Activated CD4-positive, alpha-beta T cell treated with anti-CD3 and anti-CD28 coated beads, Interleukin-10, Interleukin-2, amounts not matched to agents 100 ng/mL and 50 ng/mL, durations not matched to agents 16 hours and 8 hours (primary cell): ENCODE measurements around the gene SUB1.
A peak's percentile ranks its signal among the peaks of the same experiment; 100 is the strongest.
"Not testable (repeated sequence)": the region's sequence is repeated elsewhere in the genome, so short reads cannot be mapped to it uniquely, and the experiment has no call there.

Experiments used
- DNase-seq: peaks from one replicate; pipeline ENCODE4 v3.0.0-alpha.2; 2020

The SUB1 gene

DNA sequence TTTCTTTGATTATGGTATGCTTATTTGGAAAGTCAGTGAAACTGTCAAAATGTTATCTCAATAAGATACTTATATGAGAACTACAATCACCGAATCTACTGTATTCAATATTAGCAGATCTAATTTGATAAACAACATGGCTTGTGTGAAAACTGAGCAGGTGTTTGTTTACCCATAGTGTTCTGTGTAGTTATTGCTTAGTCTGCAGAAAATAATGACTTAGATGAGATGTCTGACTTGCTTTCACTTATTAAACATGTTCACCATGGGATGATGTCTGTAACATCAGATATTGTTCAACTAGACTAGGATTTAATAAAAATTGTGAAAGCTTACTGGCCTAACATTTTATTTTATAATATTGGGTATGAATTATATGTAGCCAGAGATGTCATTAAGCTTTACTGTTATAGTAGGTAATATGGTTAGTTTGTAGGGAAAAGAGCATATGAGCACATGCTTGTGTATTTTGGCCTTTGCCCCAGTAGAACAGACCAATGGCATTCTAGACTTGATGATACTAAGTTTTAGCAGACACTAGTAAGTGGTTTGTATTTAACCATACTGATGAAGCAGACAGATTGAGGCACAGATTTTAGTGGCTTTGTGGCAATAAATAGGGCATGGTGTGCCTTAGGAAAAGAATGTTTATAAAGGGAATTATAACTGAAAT, 16.4 kb downstream of the SUB1 start:
- DNase-seq, result no peak

DNA sequence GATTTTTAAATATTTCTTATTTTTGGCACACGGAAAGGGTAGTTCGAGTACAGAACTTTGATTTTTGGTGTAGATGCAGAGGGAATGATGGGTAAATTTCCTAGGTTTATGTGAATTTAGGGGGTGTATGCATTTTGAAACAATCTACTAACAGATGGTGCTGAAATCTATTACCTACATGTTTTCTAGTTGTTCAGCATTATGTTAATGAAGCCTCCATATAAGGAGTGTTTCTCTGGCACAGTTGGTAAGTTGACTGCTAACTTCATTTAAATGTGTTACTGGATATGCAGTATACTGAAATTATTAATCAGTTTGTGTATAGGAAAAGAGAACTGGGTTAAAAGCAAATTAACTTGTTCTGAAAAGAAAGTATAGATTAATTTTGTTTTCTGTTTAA, 17.5 kb downstream of the SUB1 start:
- DNase-seq, result no peak

DNA sequence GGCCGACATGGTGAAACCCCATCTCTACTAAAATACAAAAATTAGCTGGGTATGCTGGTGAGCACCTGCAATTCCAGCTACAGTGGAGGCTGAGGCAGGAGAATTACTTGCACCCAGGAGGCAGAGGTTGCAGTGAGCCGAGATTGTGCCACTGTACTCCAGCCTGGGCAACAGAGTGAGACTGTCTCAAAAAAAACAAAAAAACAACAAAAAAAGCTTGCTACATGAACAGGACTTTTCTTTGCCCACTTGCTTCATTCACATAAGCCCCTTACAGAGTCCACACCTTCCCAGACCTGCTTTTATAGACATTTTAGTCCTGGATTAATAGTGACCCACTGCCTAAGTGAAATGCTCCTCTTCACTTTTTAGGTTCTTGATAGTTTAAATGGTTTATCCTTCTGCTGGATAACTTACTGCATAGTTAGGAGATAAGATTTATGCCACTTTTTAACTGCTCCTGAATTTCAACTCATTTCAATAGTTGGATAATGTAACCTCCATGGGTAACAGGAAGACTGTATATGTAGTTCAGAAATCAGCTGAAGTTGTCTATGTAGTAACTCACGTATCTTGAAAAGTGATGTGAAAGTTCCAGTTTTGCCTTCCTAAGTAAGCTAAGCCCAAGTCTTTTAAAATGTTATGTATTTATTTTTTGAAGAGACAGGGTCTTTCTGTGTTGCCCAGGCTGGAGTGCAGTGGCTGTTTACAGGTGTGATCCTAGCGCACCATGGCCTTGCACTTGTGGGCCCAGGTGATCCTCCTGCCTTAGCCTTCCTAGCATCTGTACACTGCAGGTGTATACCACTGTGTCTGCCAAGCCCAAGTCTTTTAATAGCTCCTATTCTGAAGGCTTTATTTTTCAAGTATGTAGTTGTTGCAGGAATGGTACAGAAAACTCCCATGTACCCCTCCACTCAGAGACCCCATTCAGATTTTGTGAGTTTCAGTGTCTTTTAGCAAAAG, 19.7 kb downstream of the SUB1 start:
- no peak for DNase-seq

DNA sequence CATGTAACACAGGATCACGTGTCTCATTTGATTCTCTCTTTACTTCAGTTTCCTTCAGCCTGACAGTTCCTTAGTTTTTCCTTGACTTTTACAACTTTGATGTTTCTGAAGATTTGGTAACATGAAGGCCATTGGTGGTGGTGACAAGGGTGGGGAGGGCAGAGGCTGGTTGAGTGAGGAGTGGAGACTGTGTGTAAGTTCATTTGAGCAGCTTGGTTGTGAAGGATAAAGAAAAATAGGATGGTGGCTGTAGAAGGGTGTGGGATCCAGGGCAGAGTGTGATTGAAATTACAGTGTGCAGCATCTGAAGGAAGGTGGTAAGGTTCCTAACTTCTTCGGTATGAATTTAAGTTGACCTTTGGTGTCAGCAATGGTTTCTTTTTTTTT, 20.4 kb downstream of the SUB1 start:
- DNase-seq, result no peak

DNA sequence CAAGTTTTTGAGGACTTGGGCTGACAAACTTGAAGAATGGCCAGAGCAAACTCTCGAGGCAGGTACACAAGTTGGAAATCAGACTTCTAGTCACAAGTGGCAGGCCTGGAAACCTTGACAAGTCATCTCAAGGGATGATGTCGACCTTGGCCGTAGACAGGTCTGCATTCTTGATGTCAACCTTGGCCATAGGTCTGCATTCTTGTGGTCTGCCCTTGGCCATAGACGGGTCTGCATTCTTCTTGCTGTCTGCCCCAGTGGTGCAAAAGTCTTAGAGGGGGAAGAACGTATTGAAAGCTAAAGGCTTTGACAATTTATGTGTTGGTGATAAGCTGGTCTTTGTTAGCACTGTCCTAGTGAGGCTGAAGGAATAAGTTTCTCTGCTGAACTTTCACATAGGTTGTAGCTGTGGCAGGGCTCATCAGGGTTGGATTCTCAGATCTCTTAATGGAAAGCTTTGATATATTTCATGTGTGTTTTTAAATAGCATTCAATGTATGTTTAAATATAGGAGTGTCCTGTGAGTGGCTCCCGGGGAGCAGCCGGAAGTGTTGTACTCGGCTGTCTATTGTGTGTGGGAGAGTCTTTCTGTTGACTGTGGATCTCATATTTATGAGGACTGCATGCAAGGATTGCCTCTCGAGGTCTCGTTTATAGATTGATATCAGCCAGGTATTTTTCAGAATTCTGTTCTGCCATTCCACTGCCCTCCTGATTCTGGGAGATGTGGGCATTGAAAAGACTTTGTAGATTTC, 27.0 kb downstream of the SUB1 start:
- DNase-seq, result no peak

DNA sequence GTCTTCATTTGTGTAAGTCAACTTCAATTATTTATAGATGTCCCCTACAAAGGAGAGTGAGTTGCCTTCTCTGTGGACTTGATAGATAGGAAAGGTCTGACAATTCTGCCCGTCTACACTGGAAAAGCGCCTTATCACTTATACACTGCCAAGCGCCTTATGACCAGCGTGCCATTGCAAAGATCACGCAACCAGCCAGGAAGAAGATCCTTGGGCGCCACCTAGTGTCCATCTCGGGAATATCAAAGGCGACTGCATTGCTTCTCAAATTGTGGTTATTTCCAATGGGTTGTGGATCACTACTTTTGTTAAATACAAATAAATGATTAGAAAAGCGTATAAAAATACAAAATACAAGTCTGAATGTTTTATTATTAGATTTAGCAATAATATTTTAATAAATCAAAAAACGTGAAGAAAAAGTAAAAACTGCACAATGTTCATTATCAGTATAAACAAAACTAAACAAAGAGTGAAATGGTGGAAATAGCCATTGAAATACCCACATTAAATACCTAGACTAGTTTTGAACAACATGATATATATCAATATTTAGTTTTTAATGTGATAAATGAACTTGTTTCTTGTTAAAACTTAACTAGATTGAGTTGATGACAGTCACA, 27.8 kb downstream of the SUB1 start:
- peak; percentile 85 for DNase-seq

DNA sequence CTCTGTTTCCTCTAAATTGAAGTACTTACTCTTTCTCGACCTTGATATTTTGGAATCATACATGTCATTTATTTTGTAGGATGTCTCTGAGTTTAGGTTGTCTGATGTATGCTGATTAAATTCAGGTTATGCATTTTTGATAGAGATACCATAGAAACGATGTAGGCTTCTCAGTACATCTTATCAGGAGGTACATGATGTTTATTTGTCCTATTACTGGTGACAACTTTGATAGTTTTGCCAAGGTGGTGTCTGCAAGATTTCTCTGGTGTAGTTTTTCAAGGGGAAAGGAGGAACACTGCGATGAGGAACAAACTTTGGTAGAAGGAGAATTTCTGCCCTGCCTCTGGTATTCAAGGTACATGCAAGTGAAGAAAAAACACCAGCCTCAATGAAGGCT, 29.9 kb downstream of the SUB1 start:
- no peak for DNase-seq

DNA sequence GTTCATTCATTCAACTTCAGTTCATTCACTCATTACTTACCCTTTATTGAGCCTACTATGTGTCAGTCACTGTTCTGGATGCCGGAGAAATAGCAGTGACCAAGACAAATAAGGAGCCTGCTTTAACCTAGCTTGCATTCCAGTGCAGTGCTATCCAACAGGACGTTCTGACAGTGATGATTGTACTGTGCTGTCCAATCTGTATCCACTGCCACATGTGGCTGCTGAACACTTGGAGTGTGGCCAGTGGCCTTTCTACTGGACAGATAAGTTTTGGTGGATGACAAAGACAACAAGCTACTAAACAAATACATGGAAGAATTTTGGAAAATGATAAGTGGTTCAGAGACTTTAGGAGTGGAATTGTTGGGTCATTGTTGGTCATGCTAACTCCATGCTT, 33.6 kb downstream of the SUB1 start:
- no peak for DNase-seq

DNA sequence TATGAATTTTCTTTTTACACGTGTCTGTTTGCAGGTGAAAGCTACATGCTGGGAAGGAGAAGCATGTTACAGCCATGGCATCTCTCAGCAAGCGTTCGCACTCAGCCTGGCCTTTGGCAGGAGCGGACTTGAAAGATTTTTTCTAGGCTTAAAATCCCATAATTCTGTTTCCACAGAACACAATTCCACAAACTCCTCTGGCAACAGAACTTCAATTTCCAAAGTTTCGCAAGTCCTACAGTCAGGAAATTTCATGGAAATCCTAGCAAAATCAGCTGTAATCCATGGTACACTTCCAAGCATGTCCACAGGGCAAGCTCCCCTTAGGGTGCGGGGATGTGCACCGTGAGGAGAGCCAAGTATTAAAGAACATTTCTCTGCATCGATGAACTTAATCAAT, 35.9 kb downstream of the SUB1 start:
- DNase-seq, result no peak

DNA sequence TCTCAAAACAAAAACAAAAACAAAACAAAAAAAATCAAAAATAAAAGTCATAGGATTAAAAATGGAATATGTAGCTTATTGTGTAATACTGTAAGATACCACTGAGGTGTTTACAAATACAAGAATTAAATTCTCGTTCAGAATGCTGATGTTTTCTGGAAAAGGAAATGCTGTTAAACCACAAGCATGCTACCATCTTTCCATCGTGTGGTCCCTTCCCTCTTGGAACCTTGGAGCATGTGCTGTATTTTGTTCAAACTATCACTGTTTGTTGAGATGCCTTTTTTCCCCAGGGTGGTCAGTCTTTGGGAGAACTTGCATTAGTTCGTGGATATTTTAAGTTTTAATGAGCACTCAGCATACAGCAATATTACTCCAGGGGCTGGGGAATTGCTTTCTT, 39.7 kb downstream of the SUB1 start:
- DNase-seq, result no peak

DNA sequence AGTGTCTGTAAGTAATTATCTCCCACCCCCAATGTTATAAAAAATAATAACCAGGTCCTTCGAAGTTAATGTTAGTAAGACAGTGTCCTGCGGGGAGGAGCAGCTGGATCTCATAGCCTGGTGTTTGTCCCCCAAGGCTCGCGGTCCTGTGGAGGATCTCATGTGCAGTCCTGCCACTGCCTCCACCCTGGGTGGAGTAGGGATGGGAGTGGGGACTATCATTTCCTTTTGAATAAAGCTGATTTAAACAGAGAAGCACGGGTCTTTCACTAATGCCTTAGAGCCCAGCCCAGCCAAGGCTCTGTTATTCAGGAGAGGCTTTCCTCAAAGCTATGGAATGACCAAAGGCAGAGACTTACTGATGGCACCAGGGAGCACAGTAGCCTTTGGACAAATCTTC, 40.2 kb downstream of the SUB1 start:
- DNase-seq, result no peak

DNA sequence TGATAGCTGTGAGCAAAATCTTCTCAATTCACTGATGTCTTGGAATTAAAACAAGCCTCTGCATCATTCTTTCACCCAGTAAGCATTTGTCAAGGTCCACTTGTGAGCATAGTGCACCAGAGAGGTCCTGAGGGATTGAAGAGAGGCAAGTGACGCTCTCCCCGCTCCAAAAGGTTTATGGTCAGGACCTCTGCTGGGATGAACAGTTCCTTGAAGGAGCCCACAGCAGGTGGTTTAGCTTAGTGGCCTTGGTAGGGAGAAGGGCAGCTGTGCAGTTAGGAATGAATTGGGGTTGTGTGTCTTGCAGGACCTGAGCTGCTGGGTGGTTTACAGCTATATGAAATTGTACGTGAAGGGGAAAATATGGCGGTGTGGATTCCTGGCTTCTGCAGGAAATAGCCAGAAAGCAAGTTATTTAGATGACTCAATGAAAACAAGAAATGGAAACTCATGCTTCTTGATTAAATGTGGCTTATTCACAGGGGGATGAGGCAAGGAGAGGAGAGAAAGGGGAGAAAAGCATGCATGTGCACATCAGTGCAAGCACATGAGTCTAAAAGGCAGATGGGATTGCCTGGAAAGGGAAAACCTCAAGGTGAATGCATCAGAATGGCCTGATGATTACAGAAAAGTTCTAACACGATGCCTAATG, 42.0 kb downstream of the SUB1 start:
- DNase-seq, result no peak

DNA sequence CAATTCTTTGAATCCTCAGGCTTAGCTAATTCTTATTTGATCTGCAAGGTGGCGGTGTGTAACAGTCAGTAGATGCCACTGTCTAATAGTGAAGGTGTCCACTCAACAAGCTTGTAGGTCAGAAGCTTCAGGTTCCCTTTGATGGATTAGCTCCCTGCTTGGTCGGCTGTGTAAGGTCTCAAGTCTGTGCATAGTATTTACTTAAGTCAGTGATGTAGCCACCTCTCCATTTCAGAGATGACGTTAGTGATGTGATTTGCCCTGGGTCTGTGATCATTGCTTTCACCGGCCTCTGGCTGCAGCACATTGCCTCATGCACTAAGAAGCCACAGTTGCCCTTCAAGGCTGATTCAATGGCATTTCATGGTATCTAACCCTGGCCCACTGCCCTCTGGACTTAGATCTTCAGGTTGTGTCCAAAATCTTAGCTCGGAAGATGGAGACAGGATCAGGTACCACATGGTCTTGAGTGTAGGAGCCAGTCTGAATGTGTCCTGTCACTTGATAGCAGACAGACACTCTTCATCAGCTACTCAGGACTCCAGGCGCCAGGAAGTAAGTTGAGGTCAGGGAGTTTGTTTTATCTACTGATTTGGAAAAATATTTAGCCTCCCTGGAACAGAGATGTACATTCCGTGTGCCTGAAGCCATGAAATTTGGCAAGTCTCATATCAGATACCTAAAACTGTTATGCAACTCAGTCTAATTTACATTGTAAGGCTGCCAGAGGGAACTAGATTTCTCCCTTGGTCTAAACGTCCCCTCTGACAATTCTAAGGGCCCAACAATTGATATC, 42.9 kb downstream of the SUB1 start:
- no peak for DNase-seq

DNA sequence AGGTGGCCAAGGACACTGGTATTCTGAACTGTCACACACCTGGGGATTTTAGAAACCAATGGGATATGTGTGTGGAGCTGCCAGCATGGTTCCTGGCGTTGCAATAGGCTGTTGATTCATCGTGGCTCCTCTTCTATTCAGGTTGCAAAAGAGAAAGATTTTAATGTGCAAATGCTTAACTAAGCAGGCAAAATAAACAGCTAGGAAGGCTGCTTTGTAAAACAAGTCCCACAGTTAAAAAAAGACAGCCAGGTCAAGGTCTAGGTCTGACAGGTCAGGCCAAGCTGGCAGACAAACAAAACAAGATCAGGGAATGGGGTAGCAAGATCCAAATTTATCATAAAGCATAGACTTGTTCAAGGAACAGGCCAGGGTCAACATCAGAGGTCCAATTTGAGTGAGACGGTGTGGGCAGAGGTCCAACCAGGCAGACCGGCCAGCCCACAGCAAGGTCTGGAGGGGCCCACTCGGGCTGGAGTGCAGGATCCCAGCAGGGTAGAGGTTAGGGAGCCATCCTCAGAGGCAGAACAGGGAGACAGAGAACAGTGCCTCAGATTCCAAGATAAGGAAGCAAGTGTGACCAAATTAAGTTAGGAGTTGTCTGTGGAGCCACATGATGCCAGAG, 45.6 kb downstream of the SUB1 start:
- DNase-seq, result no peak

DNA sequence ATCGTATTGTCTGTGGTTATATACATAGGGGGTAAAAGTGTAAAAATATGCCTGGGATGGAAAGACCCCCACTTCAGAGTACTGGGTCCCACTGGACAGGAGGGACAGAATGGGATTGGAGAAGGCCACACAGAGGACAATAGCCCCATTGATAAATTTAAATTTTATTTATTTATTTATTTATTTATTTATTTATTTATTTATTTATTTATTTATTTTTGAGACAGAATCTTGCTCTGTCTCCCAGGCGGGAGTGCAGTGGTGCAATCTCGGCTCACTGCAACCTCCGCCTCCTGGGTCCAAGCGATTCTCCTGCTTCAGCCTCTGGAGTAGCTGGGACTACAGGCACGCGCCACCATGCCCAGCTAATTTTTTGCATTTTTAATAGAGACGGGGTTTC, 47.7 kb downstream of the SUB1 start:
- DNase-seq, result not testable (repeated sequence)

DNA sequence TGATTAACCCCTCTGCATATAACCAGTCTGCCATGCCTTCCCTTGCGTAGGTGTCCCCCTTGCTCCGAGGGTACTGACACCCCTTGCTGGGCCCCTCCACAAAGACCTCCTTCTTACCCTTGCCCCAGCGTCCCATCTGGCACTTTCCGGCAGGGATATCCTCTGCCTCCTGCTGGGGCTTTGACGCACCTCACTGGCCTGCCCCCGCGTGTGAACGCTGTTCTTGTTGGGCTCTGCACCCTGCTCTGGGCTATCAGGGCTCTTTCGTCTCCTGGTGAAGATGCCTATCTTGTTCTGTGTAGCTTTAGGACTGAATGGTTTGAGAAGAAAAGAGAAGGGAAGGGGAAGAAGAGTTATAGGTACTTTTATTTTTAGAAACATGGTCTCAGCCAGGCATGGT, 53.0 kb downstream of the SUB1 start:
- DNase-seq, result no peak

DNA sequence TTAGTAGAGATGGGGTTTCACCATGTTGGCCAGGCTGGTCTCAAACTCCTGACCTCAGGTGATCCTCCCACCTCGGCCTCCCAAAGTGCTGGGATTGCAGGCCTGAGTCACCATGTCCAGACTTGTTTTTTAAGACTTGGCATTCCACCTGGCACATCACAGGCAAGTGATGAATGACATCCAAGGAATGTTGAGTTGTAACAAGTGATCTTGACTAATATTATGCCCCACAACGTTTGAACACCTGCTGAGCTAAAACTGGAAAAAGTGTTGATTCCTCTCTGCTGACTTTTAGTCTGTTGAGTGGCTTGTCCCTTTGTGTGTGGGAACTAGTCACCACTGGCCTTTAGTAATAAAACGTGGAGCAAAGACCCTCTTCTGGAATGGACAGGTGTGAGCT, 54.6 kb downstream of the SUB1 start:
- no peak for DNase-seq

DNA sequence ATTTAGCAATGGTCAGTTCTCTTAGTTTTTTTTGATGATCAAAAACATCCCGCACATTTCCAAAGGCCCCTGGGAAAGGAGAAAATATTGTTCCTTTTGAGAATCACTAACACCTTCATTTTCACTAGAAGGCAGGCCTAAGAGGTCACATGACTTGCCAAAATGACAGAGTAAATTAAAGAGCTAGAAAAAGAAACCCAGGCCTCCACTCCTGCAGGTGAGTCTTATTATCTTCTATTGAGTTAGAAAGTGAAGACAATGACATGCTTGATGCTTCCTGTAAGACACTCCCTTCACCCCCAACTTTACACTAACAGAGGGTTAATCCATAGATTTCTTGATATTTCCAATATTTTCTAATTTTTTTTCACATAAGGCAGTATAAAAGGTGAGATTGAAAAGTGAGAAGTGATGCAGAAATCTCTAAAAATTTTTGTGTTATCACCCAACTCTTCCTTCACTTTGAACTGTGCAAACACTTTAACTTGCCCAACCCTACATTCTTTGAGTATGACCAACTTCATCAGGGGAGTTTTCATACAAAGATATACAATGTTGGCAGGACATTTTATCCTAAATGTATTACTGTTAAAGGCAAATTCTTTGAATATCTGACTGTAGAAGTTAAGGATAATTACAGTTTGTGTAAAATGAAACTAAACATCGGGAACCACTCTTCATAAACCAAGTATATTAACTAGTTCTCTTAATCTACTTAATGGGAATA, 57.1 kb downstream of the SUB1 start:
- DNase-seq, result no peak

DNA sequence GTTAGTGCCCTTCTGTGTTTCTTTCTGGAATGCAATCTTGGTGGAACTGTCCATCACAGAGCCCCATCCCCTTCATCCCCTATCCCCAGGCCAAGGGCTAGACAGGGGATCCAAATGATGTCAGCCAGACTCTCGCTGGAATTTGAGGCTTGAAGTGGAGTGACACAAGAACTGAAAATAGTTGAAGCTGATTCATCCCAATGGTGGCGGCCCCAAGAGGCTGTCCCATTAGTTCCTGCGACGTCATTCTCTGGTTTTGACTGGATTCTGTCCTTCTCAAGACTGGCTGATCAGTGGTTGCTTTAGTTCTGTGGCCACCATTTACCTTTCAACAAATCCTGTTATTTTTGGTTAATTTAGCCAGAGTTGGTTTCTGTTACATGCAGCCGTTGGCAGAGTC, 59.9 kb downstream of the SUB1 start:
- DNase-seq, result peak; percentile 26
